HG03378 (cell line): ENCODE measurements around the gene PRR30.

ENCODE experiments used
- ATAC-seq: cut with Tn5 transposase; IDR thresholded peaks from one replicate; pipeline ENCODE4 v1.9.1; 2021; ENCODE audit warnings: mild to moderate bottlenecking, moderate library complexity; ENCODE audit not compliant: unreplicated experiment

The PRR30 gene

GRCh38 chr2:27100036-27100435, 39.2 kb downstream of the PRR30 start:
- no peak for ATAC-seq

- ATAC-seq, result no peak
Observed at GRCh38 chr2:27099334-27099955, 39.8 kb downstream of the PRR30 start.

GRCh38 chr2:27097341-27097740, 41.9 kb downstream of the PRR30 start:
- no peak for ATAC-seq

GRCh38 chr2:27096748-27097297, 42.4 kb downstream of the PRR30 start:
- ATAC-seq, result no peak

- ATAC-seq, result no peak
Observed at GRCh38 chr2:27095745-27096651, 43.2 kb downstream of the PRR30 start.

GRCh38 chr2:27095427-27095744, 43.8 kb downstream of the PRR30 start:
- no peak for ATAC-seq

- ATAC-seq, result no peak
Observed at GRCh38 chr2:27094353-27094984, 44.7 kb downstream of the PRR30 start.

- no peak for ATAC-seq
Observed at GRCh38 chr2:27093430-27094352, 45.5 kb downstream of the PRR30 start.

GRCh38 chr2:27092696-27093429, 46.3 kb downstream of the PRR30 start:
- ATAC-seq, result no peak

- ATAC-seq, result no peak
Observed at GRCh38 chr2:27091746-27092695, 47.2 kb downstream of the PRR30 start.

GRCh38 chr2:27089111-27089954, 49.9 kb downstream of the PRR30 start:
- no peak for ATAC-seq

- ATAC-seq, result no peak
Observed at GRCh38 chr2:27088634-27089033, 50.6 kb downstream of the PRR30 start.

- no peak for ATAC-seq
Observed at GRCh38 chr2:27087823-27088410, 51.3 kb downstream of the PRR30 start.
